ENCODE measurements around the gene KANTR.

KANTR gene

DNA sequence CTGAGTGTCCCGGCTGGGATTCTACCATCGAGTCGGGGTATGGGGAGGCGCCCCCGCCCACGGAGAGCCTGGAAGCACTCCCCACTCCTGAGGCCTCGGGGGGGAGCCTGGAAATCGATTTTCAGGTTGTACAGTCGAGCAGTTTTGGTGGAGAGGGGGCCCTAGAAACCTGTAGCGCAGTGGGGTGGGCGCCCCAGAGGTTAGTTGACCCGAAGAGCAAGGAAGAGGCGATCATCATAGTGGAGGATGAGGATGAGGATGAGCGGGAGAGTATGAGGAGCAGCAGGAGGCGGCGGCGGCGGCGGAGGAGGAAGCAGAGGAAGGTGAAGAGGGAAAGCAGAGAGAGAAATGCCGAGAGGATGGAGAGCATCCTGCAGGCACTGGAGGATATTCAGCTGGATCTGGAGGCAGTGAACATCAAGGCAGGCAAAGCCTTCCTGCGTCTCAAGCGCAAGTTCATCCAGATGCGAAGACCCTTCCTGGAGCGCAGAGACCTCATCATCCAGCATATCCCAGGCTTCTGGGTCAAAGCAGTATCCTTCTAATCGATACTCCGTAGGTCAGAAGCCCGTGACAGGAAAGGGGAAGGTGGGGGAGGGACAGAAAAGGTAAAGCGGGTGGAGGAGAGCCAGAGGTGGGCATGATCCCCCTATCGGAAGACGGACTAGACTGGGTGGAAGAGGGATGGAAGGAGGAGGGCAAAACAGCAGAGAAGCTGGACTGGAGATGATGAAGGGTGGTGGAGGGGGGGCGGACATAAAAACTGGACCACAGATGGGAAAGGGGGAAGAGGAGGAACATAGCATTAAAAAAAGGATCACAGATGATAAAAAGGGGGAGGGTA is 10.9 kb upstream of the KANTR start:
- TF ChIP-seq ZNF274 (IDR thresholded peaks at IDR 0.05; ENCODE audit: low read depth, low read length): no peak
- TF ChIP-seq YY1 (IDR thresholded peaks at IDR 0.05; ENCODE audit: insufficient read depth, insufficient read length): no peak
- no peak for TF ChIP-seq SUZ12 (IDR thresholded peaks at IDR 0.05; ENCODE audit: extremely low read depth, insufficient read depth, insufficient read length)
- no peak for DNase-seq (ENCODE audit: low read depth, low spot score)
- Histone ChIP-seq H3K4me1 (ENCODE audit: insufficient read depth, insufficient read length) (no peaks in the 10 kb centered on the region), H3K36me3 (ENCODE audit: insufficient read depth, insufficient read length, low read length) (peaks cover 43% of the 10 kb centered on the region), H3K9ac (ENCODE audit: insufficient read length, low read depth) (peak overlapping the region; percentile 87), H3K9me3 (ENCODE audit: insufficient read depth, low read length) (no peaks in the 10 kb centered on the region), H3K27me3 (ENCODE audit: insufficient read depth, insufficient read length) (no peaks in the 10 kb centered on the region), H3K4me3 (ENCODE audit: insufficient read length, low read depth) (peak overlapping the region; percentile 74)

DNA sequence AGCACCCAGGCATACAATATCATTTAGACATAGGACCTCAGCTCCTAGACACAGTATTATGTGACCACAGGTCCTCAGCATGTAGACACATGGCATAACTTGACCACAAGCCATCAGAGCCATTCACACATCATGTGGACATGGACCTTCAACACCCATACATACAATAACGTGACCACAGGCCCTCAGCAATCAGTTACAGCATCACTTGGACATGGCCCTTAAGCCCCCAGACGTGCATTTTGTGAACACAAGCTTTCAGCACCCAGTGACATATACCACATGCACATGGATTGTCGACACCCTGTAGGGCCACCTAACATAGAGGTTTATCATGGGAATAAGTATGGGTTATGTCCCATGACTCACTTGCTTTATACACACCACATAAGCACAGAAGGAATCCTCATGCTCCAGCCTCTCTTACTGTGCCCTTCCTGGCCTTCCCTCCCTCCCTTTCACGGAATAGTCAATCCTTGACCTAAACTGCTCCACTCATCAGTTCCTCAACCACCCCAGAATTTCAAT is 9.8 kb upstream of the KANTR start:
- Histone ChIP-seq H3K9me3 (ENCODE audit: insufficient read depth, low read length) (no peaks in the 10 kb centered on the region), H3K4me3 (ENCODE audit: insufficient read length, low read depth) (no peak overlapping the region), H3K36me3 (ENCODE audit: insufficient read depth, insufficient read length, low read length) (peaks cover 53% of the 10 kb centered on the region), H3K27me3 (ENCODE audit: insufficient read depth, insufficient read length) (no peaks in the 10 kb centered on the region), H3K4me1 (ENCODE audit: insufficient read depth, insufficient read length) (peaks cover 2% of the 10 kb centered on the region), H3K9ac (ENCODE audit: insufficient read length, low read depth) (no peak overlapping the region)
- TF ChIP-seq YY1 (IDR thresholded peaks at IDR 0.05; ENCODE audit: insufficient read depth, insufficient read length) (no peak), ZNF274 (IDR thresholded peaks at IDR 0.05; ENCODE audit: low read depth, low read length) (no peak), SUZ12 (IDR thresholded peaks at IDR 0.05; ENCODE audit: extremely low read depth, insufficient read depth, insufficient read length) (no peak)
- no peak for DNase-seq (ENCODE audit: low read depth, low spot score)

DNA sequence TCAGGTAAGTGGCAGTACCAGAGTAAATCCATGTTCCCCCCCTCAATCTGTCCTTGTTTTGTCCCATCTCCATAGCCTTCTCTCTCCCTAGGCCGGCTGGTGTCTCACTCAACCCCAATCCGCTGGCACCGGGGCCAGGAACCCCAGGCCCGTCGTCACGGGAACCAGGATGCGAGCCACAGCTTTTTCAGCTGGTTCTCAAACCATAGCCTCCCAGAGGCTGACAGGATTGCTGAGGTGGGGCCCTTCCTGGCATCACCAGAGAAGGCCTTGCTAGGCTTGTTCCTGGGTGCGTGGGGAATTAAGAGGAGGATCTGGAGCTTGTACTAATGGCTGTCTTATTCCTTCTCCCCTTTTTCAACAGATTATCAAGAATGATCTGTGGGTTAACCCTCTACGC is 9.1 kb upstream of the KANTR start:
- peaks cover 2% of the 10 kb centered on the region for H3K4me1 ChIP-seq (ENCODE audit: insufficient read depth, insufficient read length)
- no peaks in the 10 kb centered on the region for H3K27me3 ChIP-seq (ENCODE audit: insufficient read depth, insufficient read length)
- no peak overlapping the region for H3K9ac ChIP-seq (ENCODE audit: insufficient read length, low read depth)
- no peak for DNase-seq (ENCODE audit: low read depth, low spot score)
- H3K4me3 ChIP-seq (ENCODE audit: insufficient read length, low read depth): no peak overlapping the region
- peaks cover 53% of the 10 kb centered on the region for H3K36me3 ChIP-seq (ENCODE audit: insufficient read depth, insufficient read length, low read length)
- TF ChIP-seq SUZ12 (IDR thresholded peaks at IDR 0.05; ENCODE audit: extremely low read depth, insufficient read depth, insufficient read length) (no peak), YY1 (IDR thresholded peaks at IDR 0.05; ENCODE audit: insufficient read depth, insufficient read length) (no peak), ZNF274 (IDR thresholded peaks at IDR 0.05; ENCODE audit: low read depth, low read length) (no peak)
- no peaks in the 10 kb centered on the region for H3K9me3 ChIP-seq (ENCODE audit: insufficient read depth, low read length)

DNA sequence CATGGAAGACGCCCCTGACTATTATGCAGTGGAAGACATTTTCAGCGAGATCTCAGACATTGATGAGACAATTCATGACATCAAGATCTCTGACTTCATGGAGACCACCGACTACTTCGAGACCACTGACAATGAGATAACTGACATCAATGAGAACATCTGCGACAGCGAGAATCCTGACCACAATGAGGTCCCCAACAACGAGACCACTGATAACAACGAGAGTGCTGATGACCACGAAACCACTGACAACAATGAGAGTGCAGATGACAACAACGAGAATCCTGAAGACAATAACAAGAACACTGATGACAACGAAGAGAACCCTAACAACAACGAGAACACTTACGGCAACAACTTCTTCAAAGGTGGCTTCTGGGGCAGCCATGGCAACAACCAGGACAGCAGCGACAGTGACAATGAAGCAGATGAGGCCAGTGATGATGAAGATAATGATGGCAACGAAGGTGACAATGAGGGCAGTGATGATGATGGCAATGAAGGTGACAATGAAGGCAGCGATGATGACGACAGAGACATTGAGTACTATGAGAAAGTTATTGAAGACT is 8.2 kb upstream of the KANTR start:
- DNase-seq (ENCODE audit: low read depth, low spot score): no peak
- H3K27me3 ChIP-seq (ENCODE audit: insufficient read depth, insufficient read length): no peaks in the 10 kb centered on the region

DNA sequence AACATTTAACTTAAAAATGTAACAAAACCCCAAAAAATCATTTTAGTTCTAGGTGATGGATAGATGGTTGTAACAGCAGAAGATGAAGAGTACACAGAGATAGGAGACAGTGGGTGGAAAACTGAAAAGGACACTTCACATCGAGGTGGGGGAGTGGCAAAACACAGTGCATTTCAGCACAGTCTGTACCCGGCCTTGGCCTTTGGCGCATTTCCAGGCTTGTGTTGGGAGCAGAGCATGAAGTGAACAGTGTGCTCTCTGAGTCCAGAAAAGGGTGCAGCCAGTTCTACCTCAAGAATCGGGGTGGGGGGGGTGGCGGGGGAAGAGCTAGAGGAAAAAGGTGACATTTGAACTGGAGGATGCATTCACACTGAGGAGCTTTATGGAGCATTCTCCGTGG is 7.5 kb upstream of the KANTR start:
- H3K27me3 ChIP-seq (ENCODE audit: insufficient read depth, insufficient read length): no peaks in the 10 kb centered on the region
- no peaks in the 10 kb centered on the region for H3K9me3 ChIP-seq (ENCODE audit: insufficient read depth, low read length)
- H3K9ac ChIP-seq (ENCODE audit: insufficient read length, low read depth): no peak overlapping the region
- H3K36me3 ChIP-seq (ENCODE audit: insufficient read depth, insufficient read length, low read length): peaks cover 53% of the 10 kb centered on the region
- TF ChIP-seq YY1 (IDR thresholded peaks at IDR 0.05; ENCODE audit: insufficient read depth, insufficient read length) (no peak), SUZ12 (IDR thresholded peaks at IDR 0.05; ENCODE audit: extremely low read depth, insufficient read depth, insufficient read length) (no peak), ZNF274 (IDR thresholded peaks at IDR 0.05; ENCODE audit: low read depth, low read length) (no peak)
- peaks cover 2% of the 10 kb centered on the region for H3K4me1 ChIP-seq (ENCODE audit: insufficient read depth, insufficient read length)
- DNase-seq (ENCODE audit: low read depth, low spot score): no peak
- no peak overlapping the region for H3K4me3 ChIP-seq (ENCODE audit: insufficient read length, low read depth)

More for the DNA sequence above, 8.2 kb upstream of the KANTR start:
- Histone ChIP-seq H3K9ac (ENCODE audit: insufficient read length, low read depth) (no peak overlapping the region), H3K9me3 (ENCODE audit: insufficient read depth, low read length) (no peaks in the 10 kb centered on the region), H3K4me1 (ENCODE audit: insufficient read depth, insufficient read length) (peaks cover 2% of the 10 kb centered on the region), H3K36me3 (ENCODE audit: insufficient read depth, insufficient read length, low read length) (peaks cover 53% of the 10 kb centered on the region), H3K4me3 (ENCODE audit: insufficient read length, low read depth) (no peak overlapping the region)
- no peak for TF ChIP-seq SUZ12 (IDR thresholded peaks at IDR 0.05; ENCODE audit: extremely low read depth, insufficient read depth, insufficient read length)

DNA sequence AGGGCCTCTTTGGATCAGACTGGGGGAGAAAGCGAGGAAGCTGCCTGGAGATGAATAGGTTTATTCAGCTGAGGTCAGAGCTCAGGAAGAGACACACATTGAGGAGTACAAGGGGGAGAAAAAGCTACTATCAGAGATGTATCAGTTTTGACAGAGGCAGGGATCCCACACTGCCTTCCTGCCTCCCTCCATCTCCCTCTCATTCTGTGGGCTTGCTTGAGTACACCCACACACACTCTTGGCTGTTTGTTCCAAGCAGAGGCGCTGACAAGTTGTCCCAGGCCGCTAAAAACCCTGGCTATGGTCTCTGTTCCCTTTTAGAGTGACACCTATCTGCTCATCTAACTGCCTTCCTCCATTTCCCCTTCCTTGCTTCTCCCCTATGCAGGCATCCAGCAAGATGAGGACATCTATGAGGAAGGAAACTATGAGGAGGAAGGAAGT is 6.5 kb upstream of the KANTR start:
- H3K27me3 ChIP-seq (ENCODE audit: insufficient read depth, insufficient read length): no peaks in the 10 kb centered on the region
- no peak overlapping the region for H3K9ac ChIP-seq (ENCODE audit: insufficient read length, low read depth)
- peaks cover 2% of the 10 kb centered on the region for H3K4me1 ChIP-seq (ENCODE audit: insufficient read depth, insufficient read length)
- no peak for TF ChIP-seq YY1 (IDR thresholded peaks at IDR 0.05; ENCODE audit: insufficient read depth, insufficient read length)
- no peak for TF ChIP-seq ZNF274 (IDR thresholded peaks at IDR 0.05; ENCODE audit: low read depth, low read length)
- no peak for TF ChIP-seq SUZ12 (IDR thresholded peaks at IDR 0.05; ENCODE audit: extremely low read depth, insufficient read depth, insufficient read length)
- no peak overlapping the region for H3K4me3 ChIP-seq (ENCODE audit: insufficient read length, low read depth)
- H3K36me3 ChIP-seq (ENCODE audit: insufficient read depth, insufficient read length, low read length): peaks cover 53% of the 10 kb centered on the region
- no peaks in the 10 kb centered on the region for H3K9me3 ChIP-seq (ENCODE audit: insufficient read depth, low read length)
- no peak for DNase-seq (ENCODE audit: low read depth, low spot score)

Measured in NT2/D1 (cell line).